HCT116 (cell line): ENCODE data around the gene RYR2.

ENCODE experiments used
- EZH2 ChIP-seq: fragments of 200-600 bp; sonication (generic); IDR thresholded peaks from 2 replicates; pipeline ENCODE4 v1.6.1; 2017; ENCODE audit warnings: antibody characterized with exemption, mixed run types
- POLR2A ChIP-seq: IDR thresholded peaks from 2 replicates; pipeline ENCODE4 v1.7.0; 2011; ENCODE audit warnings: borderline replicate concordance; ENCODE audit not compliant: insufficient read depth, insufficient read length; ENCODE audit errors: extremely low read depth
- POLR2AphosphoS5 ChIP-seq: IDR thresholded peaks from 2 replicates; pipeline ENCODE4 v1.6.1; 2011; ENCODE audit warnings: mild to moderate bottlenecking, low read depth, low read length, moderate library complexity
- RAD21 ChIP-seq: IDR thresholded peaks from 2 replicates; pipeline ENCODE4 v1.6.1; 2012; ENCODE audit warnings: low read depth, mild to moderate bottlenecking
- SIN3A ChIP-seq: IDR thresholded peaks from 2 replicates; pipeline ENCODE4 v1.6.1; 2012; ENCODE audit warnings: low read depth
- TF ChIP-seq, protein P1 (sequence below): IDR thresholded peaks from 2 replicates; pipeline ENCODE4 v1.6.1; 2012

DNA sequence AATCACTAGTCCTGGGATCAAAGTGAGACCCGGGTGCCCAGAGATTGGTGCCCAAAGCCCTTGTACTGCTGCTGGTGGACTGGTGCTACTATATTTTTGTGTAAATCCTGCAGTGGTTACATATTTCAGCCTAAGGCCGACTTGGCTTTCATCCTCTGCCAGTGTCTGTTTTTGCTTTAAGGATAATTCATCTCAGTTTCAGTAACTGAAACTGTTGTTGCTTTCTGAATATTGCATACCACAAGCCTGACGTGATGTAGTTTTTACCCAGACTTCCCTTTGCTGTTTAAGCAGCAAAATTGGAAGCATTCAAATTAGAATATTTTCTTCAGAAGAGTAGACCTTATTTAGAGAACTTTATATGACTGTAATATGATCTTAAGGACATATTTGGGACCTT, 341.8 kb downstream of the RYR2 start:
- no peak for TF ChIP-seq RAD21
- no peak for TF ChIP-seq SIN3A
- TF ChIP-seq POLR2A = no peak
- TF ChIP-seq, protein P1, sequence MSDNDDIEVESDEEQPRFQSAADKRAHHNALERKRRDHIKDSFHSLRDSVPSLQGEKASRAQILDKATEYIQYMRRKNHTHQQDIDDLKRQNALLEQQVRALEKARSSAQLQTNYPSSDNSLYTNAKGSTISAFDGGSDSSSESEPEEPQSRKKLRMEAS = no peak
- no peak for TF ChIP-seq POLR2AphosphoS5
- no peak for TF ChIP-seq EZH2
